Measurements from ENCODE around the gene NNT. TPM values are rescaled to one million over a fixed set of nuclear protein-coding genes. Genes with fewer than 3 reads are reported as not detected.
"Not testable (repeated sequence)": the region's sequence is repeated elsewhere in the genome, so short reads cannot be mapped to it uniquely, and the experiment has no call there.

Gene NNT
- polyA plus RNA-seq, 1 donor, result 50.7 TPM

DNA sequence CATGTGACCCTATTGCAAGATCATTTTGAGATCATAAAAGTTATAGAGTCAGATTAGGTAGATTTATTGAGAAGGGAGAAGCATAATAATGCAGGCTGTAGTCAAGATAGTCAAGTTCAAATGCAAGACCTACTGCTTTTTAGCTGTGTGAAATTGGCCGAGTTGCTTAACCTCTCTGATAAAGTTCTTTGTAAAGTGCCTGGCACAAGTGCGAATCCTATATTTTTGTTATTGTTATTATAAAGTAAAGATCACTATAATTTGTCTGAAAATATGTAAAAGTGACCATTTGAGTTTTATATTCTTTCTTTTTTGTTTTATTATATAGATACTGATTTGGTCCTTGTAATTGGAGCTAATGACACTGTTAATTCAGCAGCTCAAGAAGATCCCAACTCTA, 99.3 kb downstream of the NNT start:
- Histone ChIP-seq H3K27ac (ENCODE audit: low read length) (no peak overlapping the region), H3K36me3 (ENCODE audit: control insufficient read depth, insufficient read depth, low read length) (peaks cover 6% of the 10 kb centered on the region), H3K4me1 (ENCODE audit: control insufficient read depth, insufficient read depth, low read length) (no peaks in the 10 kb centered on the region), H3K27me3 (ENCODE audit: control insufficient read depth, insufficient read depth, low read length) (no peaks in the 10 kb centered on the region), H3K9me3 (ENCODE audit: control insufficient read depth, low read depth, low read length) (no peaks in the 10 kb centered on the region), H3K4me3 (ENCODE audit: low read length) (no peak overlapping the region)
- DNase-seq, result no peak
- 100% methylated on average over 1 of the region's 2 CpGs for WGBS (ENCODE audit: insufficient coverage, low lambda C conversion rate)

DNA sequence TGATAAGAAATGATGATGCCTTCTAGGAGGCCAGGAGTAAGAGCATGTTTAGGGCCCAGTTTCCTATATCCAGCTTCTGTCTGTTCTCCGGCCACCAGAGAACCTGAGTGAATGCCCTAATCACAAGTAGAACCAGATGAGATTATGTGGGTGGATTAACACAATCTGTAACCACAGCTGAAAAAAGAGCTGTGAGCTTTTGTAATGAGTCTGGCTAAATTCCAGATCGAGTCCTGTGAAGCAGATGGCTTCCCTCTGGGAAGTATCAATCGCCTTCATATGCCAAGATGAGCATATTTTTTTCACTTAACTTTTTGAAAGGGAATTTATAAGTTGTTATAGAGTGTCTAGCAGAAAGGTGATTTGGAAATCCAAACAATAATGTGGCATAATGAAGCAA, 99.8 kb downstream of the NNT start:
- no CpG with 5 or more reads among the region's 3 CpGs for WGBS (ENCODE audit: insufficient coverage, low lambda C conversion rate)

DNA sequence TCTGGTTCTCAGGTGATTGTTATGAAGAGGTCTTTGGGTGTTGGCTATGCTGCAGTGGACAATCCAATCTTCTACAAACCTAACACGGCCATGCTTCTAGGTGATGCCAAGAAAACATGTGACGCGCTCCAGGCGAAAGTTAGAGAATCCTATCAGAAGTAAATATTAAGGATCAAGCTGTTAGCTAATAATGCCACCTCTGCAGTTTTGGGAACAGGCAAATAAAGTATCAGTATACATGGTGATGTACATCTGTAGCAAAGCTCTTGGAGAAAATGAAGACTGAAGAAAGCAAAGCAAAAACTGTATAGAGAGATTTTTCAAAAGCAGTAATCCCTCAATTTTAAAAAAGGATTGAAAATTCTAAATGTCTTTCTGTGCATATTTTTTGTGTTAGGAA, 101.3 kb downstream of the NNT start:
- H3K27me3 ChIP-seq (ENCODE audit: control insufficient read depth, insufficient read depth, low read length), result no peaks in the 10 kb centered on the region
- H3K36me3 ChIP-seq (ENCODE audit: control insufficient read depth, insufficient read depth, low read length), result peaks cover 6% of the 10 kb centered on the region
- H3K4me1 ChIP-seq (ENCODE audit: control insufficient read depth, insufficient read depth, low read length), result no peaks in the 10 kb centered on the region
- no peak for DNase-seq
- no peaks in the 10 kb centered on the region for H3K9me3 ChIP-seq (ENCODE audit: control insufficient read depth, low read depth, low read length)
- WGBS (ENCODE audit: insufficient coverage, low lambda C conversion rate), result 92% methylated on average over 4 of the region's 4 CpGs
- H3K27ac ChIP-seq (ENCODE audit: low read length), result no peak overlapping the region
- H3K4me3 ChIP-seq (ENCODE audit: low read length), result no peak overlapping the region

More for the DNA sequence above, 99.8 kb downstream of the NNT start:
- Histone ChIP-seq H3K36me3 (ENCODE audit: control insufficient read depth, insufficient read depth, low read length) (peaks cover 6% of the 10 kb centered on the region), H3K27ac (ENCODE audit: low read length) (no peak overlapping the region), H3K4me1 (ENCODE audit: control insufficient read depth, insufficient read depth, low read length) (no peaks in the 10 kb centered on the region), H3K4me3 (ENCODE audit: low read length) (no peak overlapping the region), H3K27me3 (ENCODE audit: control insufficient read depth, insufficient read depth, low read length) (no peaks in the 10 kb centered on the region), H3K9me3 (ENCODE audit: control insufficient read depth, low read depth, low read length) (no peaks in the 10 kb centered on the region)
- no peak for DNase-seq

DNA sequence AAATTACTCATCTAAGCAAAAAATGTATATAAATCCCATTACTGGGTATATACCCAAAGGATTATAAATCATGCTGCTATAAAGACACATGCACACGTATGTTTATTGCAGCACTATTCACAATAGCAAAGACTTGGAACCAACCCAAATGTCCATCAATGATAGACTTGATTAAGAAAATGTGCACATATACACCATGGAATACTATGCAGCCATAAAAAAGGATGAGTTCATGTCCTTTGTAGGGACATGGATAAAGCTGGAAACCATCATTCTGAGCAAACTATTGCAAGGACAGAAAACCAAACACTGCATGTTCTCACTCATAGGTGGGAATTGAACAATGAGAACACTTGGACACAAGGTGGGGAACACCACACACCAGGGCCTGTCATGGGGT, 103.6 kb downstream of the NNT start:
- not testable (repeated sequence) for H3K36me3 ChIP-seq (ENCODE audit: control insufficient read depth, insufficient read depth, low read length); H3K4me3 ChIP-seq (ENCODE audit: low read length); H3K9me3 ChIP-seq (ENCODE audit: control insufficient read depth, low read depth, low read length); DNase-seq; H3K4me1 ChIP-seq (ENCODE audit: control insufficient read depth, insufficient read depth, low read length); H3K27me3 ChIP-seq (ENCODE audit: control insufficient read depth, insufficient read depth, low read length); H3K27ac ChIP-seq (ENCODE audit: low read length)
- no CpG with 5 or more reads among the region's 1 CpG for WGBS (ENCODE audit: insufficient coverage, low lambda C conversion rate)

DNA sequence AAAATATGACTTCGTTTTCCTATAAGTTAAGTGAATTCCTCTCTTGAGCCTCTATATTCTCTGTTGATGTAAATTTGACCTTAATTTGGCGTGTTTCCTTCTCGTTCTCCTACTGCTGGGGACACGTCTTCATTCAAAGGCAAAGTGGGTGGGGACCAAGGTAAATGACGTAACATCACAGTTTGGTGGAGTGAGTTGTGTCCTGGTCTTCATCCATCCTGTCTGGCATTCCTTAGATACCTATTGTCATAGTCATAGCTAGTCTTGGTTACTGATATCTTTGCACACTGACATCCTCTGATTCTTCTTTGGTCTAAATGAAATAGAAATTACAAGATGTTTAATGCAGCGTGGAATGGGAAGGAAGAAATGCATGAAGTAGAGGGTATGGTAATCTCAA, 108.5 kb downstream of the NNT start:
- DNase-seq, result no peak
- Histone ChIP-seq H3K4me3 (ENCODE audit: low read length) (no peak overlapping the region), H3K4me1 (ENCODE audit: control insufficient read depth, insufficient read depth, low read length) (no peaks in the 10 kb centered on the region), H3K27me3 (ENCODE audit: control insufficient read depth, insufficient read depth, low read length) (no peaks in the 10 kb centered on the region), H3K9me3 (ENCODE audit: control insufficient read depth, low read depth, low read length) (no peaks in the 10 kb centered on the region), H3K36me3 (ENCODE audit: control insufficient read depth, insufficient read depth, low read length) (no peaks in the 10 kb centered on the region), H3K27ac (ENCODE audit: low read length) (no peak overlapping the region)
- WGBS (ENCODE audit: insufficient coverage, low lambda C conversion rate), result 93% methylated on average over 2 of the region's 6 CpGs

DNA sequence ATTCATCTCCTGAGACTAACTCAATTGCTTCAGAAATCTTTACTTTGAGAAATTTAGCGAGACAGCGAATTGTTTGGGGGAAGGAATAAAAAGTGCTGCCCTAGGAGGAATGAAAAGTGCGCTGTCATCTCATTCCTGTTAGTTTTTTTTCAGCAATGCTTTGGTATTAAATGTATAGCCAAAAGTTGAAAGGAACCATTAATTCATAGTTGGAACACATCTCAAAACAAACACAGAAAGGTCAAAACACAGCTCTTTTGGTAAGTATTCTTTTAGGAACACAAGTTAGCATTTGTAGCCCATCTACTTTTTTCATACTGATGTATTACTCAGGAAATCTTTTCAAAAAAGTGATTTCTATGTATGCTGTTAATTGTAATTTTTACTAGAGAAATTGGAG, 109.1 kb downstream of the NNT start:
- Histone ChIP-seq H3K9me3 (ENCODE audit: control insufficient read depth, low read depth, low read length) (no peaks in the 10 kb centered on the region), H3K4me1 (ENCODE audit: control insufficient read depth, insufficient read depth, low read length) (no peaks in the 10 kb centered on the region), H3K27ac (ENCODE audit: low read length) (no peak overlapping the region), H3K4me3 (ENCODE audit: low read length) (no peak overlapping the region), H3K36me3 (ENCODE audit: control insufficient read depth, insufficient read depth, low read length) (no peaks in the 10 kb centered on the region), H3K27me3 (ENCODE audit: control insufficient read depth, insufficient read depth, low read length) (no peaks in the 10 kb centered on the region)
- WGBS (ENCODE audit: insufficient coverage, low lambda C conversion rate), result 93% methylated on average over 2 of the region's 3 CpGs
- DNase-seq, result no peak

DNA sequence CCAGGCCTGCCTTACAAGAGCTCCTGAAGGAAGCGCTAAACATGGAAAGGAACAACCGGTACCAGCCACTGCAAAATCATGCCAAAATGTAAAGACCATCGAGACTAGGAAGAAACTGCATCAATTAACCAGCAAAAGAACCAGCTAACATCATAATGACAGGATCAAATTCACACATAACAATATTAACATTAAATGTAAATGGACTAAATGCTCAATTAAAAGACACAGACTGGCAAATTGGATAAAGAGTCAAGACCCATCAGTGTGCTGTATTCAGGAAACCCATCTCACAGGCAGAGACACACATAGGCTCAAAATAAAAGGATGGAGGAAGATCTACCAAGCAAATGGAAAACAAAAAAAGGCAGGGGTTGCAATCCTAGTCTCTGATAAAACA, 116.8 kb downstream of the NNT start:
- H3K4me1 ChIP-seq (ENCODE audit: control insufficient read depth, insufficient read depth, low read length); DNase-seq; H3K4me3 ChIP-seq (ENCODE audit: low read length); H3K27me3 ChIP-seq (ENCODE audit: control insufficient read depth, insufficient read depth, low read length); H3K27ac ChIP-seq (ENCODE audit: low read length); H3K36me3 ChIP-seq (ENCODE audit: control insufficient read depth, insufficient read depth, low read length); H3K9me3 ChIP-seq (ENCODE audit: control insufficient read depth, low read depth, low read length): not testable (repeated sequence)
- no CpG with 5 or more reads among the region's 3 CpGs for WGBS (ENCODE audit: insufficient coverage, low lambda C conversion rate)

DNA sequence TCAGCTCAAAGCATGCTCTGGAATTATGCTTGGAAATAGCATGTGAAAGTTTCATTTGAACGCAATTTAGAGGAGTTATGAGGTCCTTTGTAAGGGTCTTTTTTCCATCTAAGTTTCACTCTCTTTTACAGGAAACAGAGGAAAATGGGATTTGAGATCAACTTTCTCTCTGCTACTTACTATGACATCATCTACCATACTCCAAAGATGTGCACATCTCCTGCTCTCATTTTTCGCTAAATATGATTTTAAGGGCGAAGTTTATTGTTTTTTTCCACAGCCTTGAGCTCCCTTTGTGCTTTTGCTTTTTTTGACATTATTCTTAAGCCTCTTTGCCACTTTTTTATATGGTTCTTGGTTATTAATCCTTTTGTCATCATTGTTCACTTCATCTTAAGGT, 125.6 kb downstream of the NNT start:
- H3K4me1 ChIP-seq (ENCODE audit: control insufficient read depth, insufficient read depth, low read length), result no peaks in the 10 kb centered on the region
- no peaks in the 10 kb centered on the region for H3K27me3 ChIP-seq (ENCODE audit: control insufficient read depth, insufficient read depth, low read length)
- no peak for DNase-seq
- H3K9me3 ChIP-seq (ENCODE audit: control insufficient read depth, low read depth, low read length), result peaks cover 2% of the 10 kb centered on the region
- no peak overlapping the region for H3K4me3 ChIP-seq (ENCODE audit: low read length)
- WGBS (ENCODE audit: insufficient coverage, low lambda C conversion rate), result 87% methylated on average over 3 of the region's 3 CpGs
- H3K36me3 ChIP-seq (ENCODE audit: control insufficient read depth, insufficient read depth, low read length), result no peaks in the 10 kb centered on the region
- no peak overlapping the region for H3K27ac ChIP-seq (ENCODE audit: low read length)

DNA sequence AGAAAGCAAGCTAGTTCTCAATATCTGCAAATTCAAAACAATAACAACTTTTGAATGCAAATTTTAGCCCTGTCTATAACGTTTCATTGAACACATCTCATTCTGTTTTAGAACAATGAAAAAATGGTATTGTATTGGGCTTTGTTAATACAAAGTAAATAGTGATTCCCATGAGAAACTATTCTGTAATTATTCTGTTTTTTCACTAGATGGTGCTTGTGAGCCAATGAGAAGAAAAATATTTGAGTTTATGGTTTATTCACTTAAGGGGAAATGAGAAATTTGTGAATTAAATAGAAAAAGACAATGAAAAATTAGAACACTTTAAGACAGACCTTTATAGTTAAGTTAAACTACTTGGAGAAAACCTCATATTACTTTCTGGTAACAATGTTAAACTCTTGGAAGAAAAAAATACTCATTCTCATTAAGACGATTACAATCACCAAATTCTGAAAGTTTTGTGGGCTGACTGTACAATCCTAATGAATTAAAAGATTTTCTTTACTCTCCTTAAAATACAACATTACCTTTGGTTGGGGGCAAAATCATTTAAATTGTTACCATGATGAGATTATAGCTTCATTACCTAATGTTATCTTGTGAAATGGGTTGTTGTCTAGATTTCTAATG, 127.0 kb downstream of the NNT start:
- no peak for DNase-seq
- 100% methylated on average over 1 of the region's 2 CpGs for WGBS (ENCODE audit: insufficient coverage, low lambda C conversion rate)
- H3K27ac ChIP-seq (ENCODE audit: low read length), result no peak overlapping the region
- no peaks in the 10 kb centered on the region for H3K36me3 ChIP-seq (ENCODE audit: control insufficient read depth, insufficient read depth, low read length)
- no peak overlapping the region for H3K4me3 ChIP-seq (ENCODE audit: low read length)
- no peaks in the 10 kb centered on the region for H3K27me3 ChIP-seq (ENCODE audit: control insufficient read depth, insufficient read depth, low read length)
- no peaks in the 10 kb centered on the region for H3K4me1 ChIP-seq (ENCODE audit: control insufficient read depth, insufficient read depth, low read length)
- H3K9me3 ChIP-seq (ENCODE audit: control insufficient read depth, low read depth, low read length), result peaks cover 2% of the 10 kb centered on the region

DNA sequence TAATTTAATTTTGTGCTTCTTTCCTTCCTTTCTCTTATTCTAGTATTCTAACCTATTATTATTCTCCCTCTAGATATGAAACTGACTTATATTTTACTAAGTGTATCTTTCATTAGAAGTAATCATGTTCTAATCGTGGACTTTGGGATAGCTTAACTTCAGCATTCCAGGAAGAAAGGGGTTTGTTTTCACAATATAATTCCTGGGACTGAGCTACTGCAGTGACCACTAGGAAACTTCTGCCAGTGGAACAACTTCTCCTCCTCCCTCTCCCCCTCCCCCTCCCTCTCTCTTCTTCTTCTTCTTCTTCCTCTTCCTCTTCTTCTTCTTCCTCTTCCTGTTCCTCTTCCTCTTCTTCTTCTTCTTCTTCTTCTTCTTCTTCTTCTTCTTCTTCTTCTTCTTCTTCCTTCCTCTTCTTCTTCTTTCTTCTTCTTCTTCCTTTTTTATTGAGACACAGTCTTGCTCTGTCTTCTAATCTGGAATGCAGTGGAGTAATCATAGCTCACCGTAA, 127.9 kb downstream of the NNT start:
- DNase-seq, result no peak
- Histone ChIP-seq H3K36me3 (ENCODE audit: control insufficient read depth, insufficient read depth, low read length) (no peaks in the 10 kb centered on the region), H3K27me3 (ENCODE audit: control insufficient read depth, insufficient read depth, low read length) (no peaks in the 10 kb centered on the region), H3K4me3 (ENCODE audit: low read length) (no peak overlapping the region), H3K9me3 (ENCODE audit: control insufficient read depth, low read depth, low read length) (peaks cover 2% of the 10 kb centered on the region), H3K4me1 (ENCODE audit: control insufficient read depth, insufficient read depth, low read length) (no peaks in the 10 kb centered on the region), H3K27ac (ENCODE audit: low read length) (no peak overlapping the region)
- WGBS (ENCODE audit: insufficient coverage, low lambda C conversion rate), result no CpG with 5 or more reads among the region's 2 CpGs

DNA sequence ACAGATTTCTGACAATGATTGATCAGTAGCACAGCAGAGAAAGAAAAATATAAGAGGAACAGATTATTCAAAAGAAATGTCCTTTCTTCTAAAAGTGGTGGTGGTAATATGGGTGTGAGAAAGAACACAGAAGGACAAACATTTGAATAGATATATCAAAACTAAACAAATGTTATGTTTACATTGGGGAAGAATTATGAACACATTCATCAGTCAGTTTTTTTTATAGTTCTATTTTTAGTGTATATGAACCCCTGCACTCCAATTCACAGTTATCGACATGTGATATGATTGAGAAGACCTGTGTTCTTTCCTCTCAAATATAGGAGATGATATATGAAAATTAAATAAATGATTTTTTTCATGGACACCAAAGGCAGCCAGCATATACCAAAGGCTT, 128.6 kb downstream of the NNT start:
- H3K4me1 ChIP-seq (ENCODE audit: control insufficient read depth, insufficient read depth, low read length), result no peaks in the 10 kb centered on the region
- H3K27me3 ChIP-seq (ENCODE audit: control insufficient read depth, insufficient read depth, low read length), result no peaks in the 10 kb centered on the region
- H3K4me3 ChIP-seq (ENCODE audit: low read length), result no peak overlapping the region
- 100% methylated on average over 1 of the region's 1 CpG for WGBS (ENCODE audit: insufficient coverage, low lambda C conversion rate)
- no peak for DNase-seq
- no peaks in the 10 kb centered on the region for H3K36me3 ChIP-seq (ENCODE audit: control insufficient read depth, insufficient read depth, low read length)
- peaks cover 2% of the 10 kb centered on the region for H3K9me3 ChIP-seq (ENCODE audit: control insufficient read depth, low read depth, low read length)
- no peak overlapping the region for H3K27ac ChIP-seq (ENCODE audit: low read length)

Data from large intestine (tissue), 3 donors.